Colon (tissue), 2 donors: Measurements from ENCODE around the gene SMARCC1.
"Not testable (repeated sequence)": the region's sequence is repeated elsewhere in the genome, so short reads cannot be mapped to it uniquely, and the experiment has no call there.

Experiments
- FAIRE-seq: peaks from 2 replicates; lab custom pipeline; 2012; peaks lifted over from hg19 to GRCh38; lab: Jason Lieb, UNC
- donor health status: control.
- donor health status: control.

The SMARCC1 gene

GRCh38 chr3:47781685-47782445 lies at the start of gene SMARCC1:
TSS of gene SMARCC1 (minus strand) at chr3:47781893. CDS start at chr3:47781797, 96 bp downstream.
- no peak for FAIRE-seq

GRCh38 chr3:47829482-47829881 lies 47.8 kb upstream of the SMARCC1 start:
- not testable (repeated sequence) for FAIRE-seq

- no peak for FAIRE-seq
These were observed 43.9 kb upstream of the SMARCC1 start for GRCh38 chr3:47825590-47825989.

- no peak for FAIRE-seq
These were observed 43.1 kb upstream of the SMARCC1 start for GRCh38 chr3:47824541-47825473.

- no peak for FAIRE-seq
These were observed 35.9 kb upstream of the SMARCC1 start for GRCh38 chr3:47817609-47818008.

- FAIRE-seq, result no peak
These were observed 32.0 kb upstream of the SMARCC1 start for GRCh38 chr3:47813551-47814177.

- no peak for FAIRE-seq
These were observed 22.9 kb upstream of the SMARCC1 start for GRCh38 chr3:47804577-47804976.

- FAIRE-seq, result no peak
These were observed 21.9 kb upstream of the SMARCC1 start for GRCh38 chr3:47803480-47804025.

GRCh38 chr3:47802734-47803479 lies 21.2 kb upstream of the SMARCC1 start, which contains the start of gene DHX30:
TSS of gene DHX30 (plus strand) at chr3:47803138. CDS start at chr3:47810684, 7,546 bp downstream.
- FAIRE-seq, result no peak

GRCh38 chr3:47799733-47800132 lies 18.0 kb upstream of the SMARCC1 start:
- no peak for FAIRE-seq

GRCh38 chr3:47794544-47794943 lies 12.9 kb upstream of the SMARCC1 start:
- no peak for FAIRE-seq

- no peak for FAIRE-seq
These were observed 11.0 kb upstream of the SMARCC1 start for GRCh38 chr3:47792699-47793098.

GRCh38 chr3:47791193-47791855 lies 9.6 kb upstream of the SMARCC1 start:
- FAIRE-seq, result no peak

- FAIRE-seq, result no peak
These were observed 2.0 kb upstream of the SMARCC1 start for GRCh38 chr3:47783673-47784072.

GRCh38 chr3:47782446-47783308 lies 984 bp upstream of the SMARCC1 start:
- no peak for FAIRE-seq

GRCh38 chr3:47780741-47781684 lies 680 bp downstream of the SMARCC1 start:
- no peak for FAIRE-seq

- no peak for FAIRE-seq
These were observed 2.9 kb downstream of the SMARCC1 start for GRCh38 chr3:47778746-47779145.

GRCh38 chr3:47772788-47773187 lies 8.9 kb downstream of the SMARCC1 start:
- no peak for FAIRE-seq

- FAIRE-seq, result no peak
These were observed 9.6 kb downstream of the SMARCC1 start for GRCh38 chr3:47772047-47772446.
